Measurements from ENCODE around the gene TRDMT1.

Gene TRDMT1

GRCh38 chr10:17134737-17135260 is 66.7 kb downstream of the TRDMT1 start:
- H4K5ac ChIP-seq (ENCODE audit: low read length): no peak overlapping the region
- no peak overlapping the region for H3K4me3 ChIP-seq (ENCODE audit: low read length)
- H3K4me1 ChIP-seq (ENCODE audit: control insufficient read depth, low read depth, low read length): peaks cover 4% of the 10 kb centered on the region
- no peaks in the 10 kb centered on the region for H3K79me2 ChIP-seq (ENCODE audit: control insufficient read depth, insufficient read depth, low read length)
- H2BK15ac ChIP-seq (replicated peaks; ENCODE audit: low read depth): no peak overlapping the region
- H2BK120ac ChIP-seq (ENCODE audit: low read depth, low read length): no peak overlapping the region
- no peak overlapping the region for H3K27ac ChIP-seq (ENCODE audit: low read depth, low read length)
- no peak overlapping the region for H3K56ac ChIP-seq (ENCODE audit: low read length)
- no peak for DNase-seq
- no peaks in the 10 kb centered on the region for H3K36me3 ChIP-seq (ENCODE audit: control insufficient read depth, insufficient read depth, low read length)
- no peak overlapping the region for H3K18ac ChIP-seq (ENCODE audit: low read length)
- H3K4ac ChIP-seq (ENCODE audit: low read depth, low read length): no peak overlapping the region
- no peak overlapping the region for H3K9ac ChIP-seq (ENCODE audit: low read length)
- H3K79me1 ChIP-seq (ENCODE audit: low read length): no peaks in the 10 kb centered on the region
- H3K27me3 ChIP-seq (ENCODE audit: insufficient read depth, low read length, poor library complexity): no peaks in the 10 kb centered on the region
- no peak overlapping the region for H4K8ac ChIP-seq (ENCODE audit: low read depth, low read length)
- H2AK5ac ChIP-seq (ENCODE audit: low read length): no peak overlapping the region
- no peak overlapping the region for H3K4me2 ChIP-seq (ENCODE audit: low read length)
- no peak overlapping the region for H3K23ac ChIP-seq (ENCODE audit: low read length)
- H2BK5ac ChIP-seq (ENCODE audit: low read length): no peak overlapping the region

- Histone ChIP-seq H2BK5ac (ENCODE audit: low read length) (no peak overlapping the region), H3K27me3 (ENCODE audit: insufficient read depth, low read length, poor library complexity) (no peaks in the 10 kb centered on the region), H2BK15ac (replicated peaks; ENCODE audit: low read depth) (no peak overlapping the region), H3K18ac (ENCODE audit: low read length) (no peak overlapping the region), H3K4me2 (ENCODE audit: low read length) (no peak overlapping the region), H3K4me1 (ENCODE audit: control insufficient read depth, low read depth, low read length) (peaks cover 2% of the 10 kb centered on the region), H2BK120ac (ENCODE audit: low read depth, low read length) (no peak overlapping the region), H3K4me3 (ENCODE audit: low read length) (no peak overlapping the region), H4K5ac (ENCODE audit: low read length) (no peak overlapping the region), H3K36me3 (ENCODE audit: control insufficient read depth, insufficient read depth, low read length) (no peaks in the 10 kb centered on the region), H3K9ac (ENCODE audit: low read length) (no peak overlapping the region), H4K8ac (ENCODE audit: low read depth, low read length) (no peak overlapping the region), H2AK5ac (ENCODE audit: low read length) (no peak overlapping the region), H3K23ac (ENCODE audit: low read length) (no peak overlapping the region), H3K27ac (ENCODE audit: low read depth, low read length) (no peak overlapping the region), H3K56ac (ENCODE audit: low read length) (no peak overlapping the region), H3K79me1 (ENCODE audit: low read length) (no peaks in the 10 kb centered on the region), H3K79me2 (ENCODE audit: control insufficient read depth, insufficient read depth, low read length) (no peaks in the 10 kb centered on the region), H3K4ac (ENCODE audit: low read depth, low read length) (no peak overlapping the region)
- no CpG with 5 or more reads among the region's 2 CpGs for WGBS (ENCODE audit: extremely low coverage, insufficient coverage, low lambda C conversion rate)
- DNase-seq: no peak
Measured at GRCh38 chr10:17134282-17134681, 67.2 kb downstream of the TRDMT1 start.

- no peak for DNase-seq
- Histone ChIP-seq H3K27ac (ENCODE audit: low read depth, low read length) (no peak within 1 kb of the TSS), H4K8ac (ENCODE audit: low read depth, low read length) (no peak within 1 kb of the TSS), H3K56ac (ENCODE audit: low read length) (no peak within 1 kb of the TSS), H3K27me3 (ENCODE audit: insufficient read depth, low read length, poor library complexity) (no peaks in the 10 kb centered on the region), H2BK15ac (replicated peaks; ENCODE audit: low read depth) (no peak within 1 kb of the TSS), H3K36me3 (ENCODE audit: control insufficient read depth, insufficient read depth, low read length) (no peaks in the 10 kb centered on the region), H3K4me1 (ENCODE audit: control insufficient read depth, low read depth, low read length) (peaks cover 2% of the 10 kb centered on the region), H3K18ac (ENCODE audit: low read length) (no peak within 1 kb of the TSS), H3K4ac (ENCODE audit: low read depth, low read length) (no peak within 1 kb of the TSS), H3K9ac (ENCODE audit: low read length) (no peak within 1 kb of the TSS), H3K4me2 (ENCODE audit: low read length) (no peak within 1 kb of the TSS), H2BK120ac (ENCODE audit: low read depth, low read length) (no peak within 1 kb of the TSS), H3K79me1 (ENCODE audit: low read length) (no peaks in the 10 kb centered on the region), H3K79me2 (ENCODE audit: control insufficient read depth, insufficient read depth, low read length) (no peaks in the 10 kb centered on the region), H2AK5ac (ENCODE audit: low read length) (no peak within 1 kb of the TSS), H3K4me3 (ENCODE audit: low read length) (no peak within 1 kb of the TSS), H4K5ac (ENCODE audit: low read length) (no peak within 1 kb of the TSS), H2BK5ac (ENCODE audit: low read length) (no peak within 1 kb of the TSS), H3K23ac (ENCODE audit: low read length) (no peak within 1 kb of the TSS)
- no CpG with 5 or more reads among the region's 1 CpG for WGBS (ENCODE audit: extremely low coverage, insufficient coverage, low lambda C conversion rate)
Measured at GRCh38 chr10:17129741-17130140, 71.7 kb downstream of the TRDMT1 start, which contains the start of gene CUBN. Gene CUBN, minus strand, starts transcription at chr10:17129811. Its CDS starts 46 bp downstream, at chr10:17129765.

- no peak overlapping the region for H3K4me2 ChIP-seq (ENCODE audit: low read length)
- no peaks in the 10 kb centered on the region for H3K79me2 ChIP-seq (ENCODE audit: control insufficient read depth, insufficient read depth, low read length)
- H2BK15ac ChIP-seq (replicated peaks; ENCODE audit: low read depth): no peak overlapping the region
- H3K4me3 ChIP-seq (ENCODE audit: low read length): no peak overlapping the region
- no peak overlapping the region for H4K5ac ChIP-seq (ENCODE audit: low read length)
- no peak for DNase-seq
- no CpG with 5 or more reads among the region's 3 CpGs for WGBS (ENCODE audit: extremely low coverage, insufficient coverage, low lambda C conversion rate)
- H3K27ac ChIP-seq (ENCODE audit: low read depth, low read length): no peak overlapping the region
- H2AK5ac ChIP-seq (ENCODE audit: low read length): no peak overlapping the region
- H3K23ac ChIP-seq (ENCODE audit: low read length): no peak overlapping the region
- no peak overlapping the region for H3K56ac ChIP-seq (ENCODE audit: low read length)
- no peak overlapping the region for H4K8ac ChIP-seq (ENCODE audit: low read depth, low read length)
- no peak overlapping the region for H2BK120ac ChIP-seq (ENCODE audit: low read depth, low read length)
- H3K79me1 ChIP-seq (ENCODE audit: low read length): no peaks in the 10 kb centered on the region
- H3K4ac ChIP-seq (ENCODE audit: low read depth, low read length): no peak overlapping the region
- peaks cover 2% of the 10 kb centered on the region for H3K4me1 ChIP-seq (ENCODE audit: control insufficient read depth, low read depth, low read length)
- H3K18ac ChIP-seq (ENCODE audit: low read length): no peak overlapping the region
- no peak overlapping the region for H3K9ac ChIP-seq (ENCODE audit: low read length)
- no peaks in the 10 kb centered on the region for H3K36me3 ChIP-seq (ENCODE audit: control insufficient read depth, insufficient read depth, low read length)
- H2BK5ac ChIP-seq (ENCODE audit: low read length): no peak overlapping the region
- H3K27me3 ChIP-seq (ENCODE audit: insufficient read depth, low read length, poor library complexity): no peaks in the 10 kb centered on the region
Measured at GRCh38 chr10:17128261-17128660, 73.2 kb downstream of the TRDMT1 start.

GRCh38 chr10:17126327-17126726 is 75.1 kb downstream of the TRDMT1 start:
- no peak overlapping the region for H2BK120ac ChIP-seq (ENCODE audit: low read depth, low read length)
- no peaks in the 10 kb centered on the region for H3K79me2 ChIP-seq (ENCODE audit: control insufficient read depth, insufficient read depth, low read length)
- WGBS (ENCODE audit: extremely low coverage, insufficient coverage, low lambda C conversion rate): no CpG with 5 or more reads among the region's 5 CpGs
- H3K4me2 ChIP-seq (ENCODE audit: low read length): no peak overlapping the region
- H3K9ac ChIP-seq (ENCODE audit: low read length): no peak overlapping the region
- H3K4me3 ChIP-seq (ENCODE audit: low read length): no peak overlapping the region
- no peak overlapping the region for H4K5ac ChIP-seq (ENCODE audit: low read length)
- DNase-seq: no peak
- no peak overlapping the region for H2BK15ac ChIP-seq (replicated peaks; ENCODE audit: low read depth)
- no peak overlapping the region for H2BK5ac ChIP-seq (ENCODE audit: low read length)
- H3K56ac ChIP-seq (ENCODE audit: low read length): no peak overlapping the region
- H3K27me3 ChIP-seq (ENCODE audit: insufficient read depth, low read length, poor library complexity): no peaks in the 10 kb centered on the region
- no peak overlapping the region for H3K18ac ChIP-seq (ENCODE audit: low read length)
- no peak overlapping the region for H4K8ac ChIP-seq (ENCODE audit: low read depth, low read length)
- H3K23ac ChIP-seq (ENCODE audit: low read length): no peak overlapping the region
- no peaks in the 10 kb centered on the region for H3K4me1 ChIP-seq (ENCODE audit: control insufficient read depth, low read depth, low read length)
- H3K79me1 ChIP-seq (ENCODE audit: low read length): no peaks in the 10 kb centered on the region
- H3K27ac ChIP-seq (ENCODE audit: low read depth, low read length): no peak overlapping the region
- H2AK5ac ChIP-seq (ENCODE audit: low read length): no peak overlapping the region
- H3K4ac ChIP-seq (ENCODE audit: low read depth, low read length): no peak overlapping the region
- H3K36me3 ChIP-seq (ENCODE audit: control insufficient read depth, insufficient read depth, low read length): no peaks in the 10 kb centered on the region

GRCh38 chr10:17125206-17125893 is 76.1 kb downstream of the TRDMT1 start:
- no peak for DNase-seq
- Histone ChIP-seq H3K56ac (ENCODE audit: low read length) (no peak overlapping the region), H2AK5ac (ENCODE audit: low read length) (no peak overlapping the region), H2BK15ac (replicated peaks; ENCODE audit: low read depth) (no peak overlapping the region), H3K9ac (ENCODE audit: low read length) (no peak overlapping the region), H3K18ac (ENCODE audit: low read length) (no peak overlapping the region), H3K4ac (ENCODE audit: low read depth, low read length) (peak overlapping the region; percentile 7), H3K27me3 (ENCODE audit: insufficient read depth, low read length, poor library complexity) (no peaks in the 10 kb centered on the region), H3K79me2 (ENCODE audit: control insufficient read depth, insufficient read depth, low read length) (no peaks in the 10 kb centered on the region), H3K4me3 (ENCODE audit: low read length) (no peak overlapping the region), H2BK5ac (ENCODE audit: low read length) (no peak overlapping the region), H3K79me1 (ENCODE audit: low read length) (no peaks in the 10 kb centered on the region), H3K4me2 (ENCODE audit: low read length) (no peak overlapping the region), H3K4me1 (ENCODE audit: control insufficient read depth, low read depth, low read length) (no peaks in the 10 kb centered on the region), H2BK120ac (ENCODE audit: low read depth, low read length) (no peak overlapping the region), H4K8ac (ENCODE audit: low read depth, low read length) (no peak overlapping the region), H3K36me3 (ENCODE audit: control insufficient read depth, insufficient read depth, low read length) (no peaks in the 10 kb centered on the region), H4K5ac (ENCODE audit: low read length) (no peak overlapping the region), H3K23ac (ENCODE audit: low read length) (no peak overlapping the region), H3K27ac (ENCODE audit: low read depth, low read length) (no peak overlapping the region)
- no CpG with 5 or more reads among the region's 5 CpGs for WGBS (ENCODE audit: extremely low coverage, insufficient coverage, low lambda C conversion rate)
